GM12892 (cell line): ENCODE results near the gene FMOD.

Experiments
- DNase-seq: peaks from one replicate; pipeline ENCODE4 v3.0.0; 2011; ENCODE audit not compliant: insufficient read length
- FAIRE-seq: peaks from 2 replicates; lab custom pipeline; 2011; peaks lifted over from hg19 to GRCh38; lab: Jason Lieb, UNC
- POLR2A ChIP-seq: IDR thresholded peaks from 2 replicates; pipeline ENCODE4 v1.6.1; 2011; ENCODE audit warnings: low read depth, low read length, control low read depth
- POLR2AphosphoS5 ChIP-seq: IDR thresholded peaks from 2 replicates; pipeline ENCODE4 v1.6.1; 2011; ENCODE audit warnings: low read depth, low read length, control low read depth
- TAF1 ChIP-seq: IDR thresholded peaks from 2 replicates; pipeline ENCODE4 v1.6.1; 2011; ENCODE audit warnings: low read depth, mild to moderate bottlenecking, control low read depth, low read length, borderline replicate concordance

The FMOD gene

GRCh38 chr1:203373002-203373401, 22.1 kb upstream of the FMOD start:
- no peak for TF ChIP-seq POLR2A
- TF ChIP-seq TAF1, result no peak
- no peak for TF ChIP-seq POLR2AphosphoS5
- FAIRE-seq (no peak), DNase-seq (no peak)

DNA sequence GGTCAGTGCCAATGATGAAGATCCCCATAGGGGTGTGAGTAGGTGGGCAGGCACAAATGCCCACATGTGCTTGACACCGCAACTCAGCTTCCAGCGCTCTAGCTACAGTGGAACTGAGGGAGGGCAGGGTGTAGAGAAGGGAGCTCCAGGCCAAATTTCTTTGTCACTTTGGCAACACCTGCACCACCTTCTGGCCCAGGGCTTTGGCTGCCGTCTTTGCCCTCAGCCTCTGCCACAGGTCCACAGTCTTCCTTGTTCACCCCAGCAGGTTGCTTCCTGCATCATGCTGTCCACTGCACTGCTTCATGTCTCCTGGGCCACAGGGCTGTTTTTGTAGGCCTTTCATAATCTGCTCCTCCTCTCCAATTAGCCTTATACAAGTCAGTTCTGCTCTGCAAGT, 20.4 kb upstream of the FMOD start:
- DNase-seq (no peak), FAIRE-seq (no peak)
- no peak for TF ChIP-seq TAF1
- no peak for TF ChIP-seq POLR2A
- no peak for TF ChIP-seq POLR2AphosphoS5

- TF ChIP-seq POLR2AphosphoS5 (no peak), POLR2A (no peak), TAF1 (no peak)
- FAIRE-seq (no peak), DNase-seq (no peak)
These were observed 18.7 kb upstream of the FMOD start for GRCh38 chr1:203369666-203370065.

GRCh38 chr1:203368624-203369451, 17.9 kb upstream of the FMOD start:
- DNase-seq (no peak), FAIRE-seq (no peak)
- no peak for TF ChIP-seq POLR2AphosphoS5
- no peak for TF ChIP-seq TAF1
- no peak for TF ChIP-seq POLR2A

DNA sequence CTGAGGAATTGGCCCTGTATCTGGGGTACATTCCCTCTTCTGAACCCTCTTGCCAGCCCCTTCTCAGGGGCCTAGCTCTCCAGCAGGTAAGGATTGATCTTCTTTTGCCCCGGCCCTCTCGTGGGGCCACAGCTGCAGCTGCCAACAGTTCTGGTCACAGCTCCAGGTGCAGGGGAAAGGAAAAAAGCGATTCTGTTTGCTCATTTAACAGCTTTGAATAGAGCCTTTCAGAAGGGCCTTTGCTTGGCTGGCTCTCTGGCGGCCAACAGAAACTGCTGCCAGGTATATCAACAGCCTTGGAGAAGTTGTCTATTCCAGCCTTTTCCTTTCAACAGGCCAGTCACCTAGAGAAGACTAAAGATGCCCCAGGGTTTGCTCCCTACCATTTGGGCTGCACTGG, 16.1 kb upstream of the FMOD start:
- TF ChIP-seq POLR2AphosphoS5 (no peak), POLR2A (no peak), TAF1 (no peak)
- DNase-seq (no peak), FAIRE-seq (no peak)

DNA sequence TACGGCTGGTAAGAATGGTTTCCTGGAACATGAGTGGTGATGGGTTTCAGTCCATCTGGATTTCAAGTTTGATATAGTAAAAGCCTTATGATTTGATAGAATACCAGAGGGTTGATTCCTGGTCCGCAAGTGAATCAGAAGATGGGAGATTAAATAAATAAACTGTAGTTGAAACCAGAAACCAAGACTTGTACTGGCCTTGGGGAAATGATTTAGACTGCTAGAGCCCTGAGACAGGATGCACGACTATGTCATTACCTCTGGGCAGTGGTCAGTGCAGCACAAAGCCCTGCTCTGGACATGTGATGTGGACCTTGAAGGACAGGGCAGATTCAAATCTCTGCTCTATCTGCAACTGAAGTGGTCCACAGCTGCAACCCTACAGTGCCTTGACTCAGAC, 15.6 kb upstream of the FMOD start:
- DNase-seq (no peak), FAIRE-seq (no peak)
- TF ChIP-seq POLR2AphosphoS5 (no peak), POLR2A (no peak), TAF1 (no peak)

GRCh38 chr1:203364806-203365205, 13.9 kb upstream of the FMOD start:
- no peak for DNase-seq
- no peak for FAIRE-seq
- TF ChIP-seq POLR2AphosphoS5 (no peak), TAF1 (no peak), POLR2A (no peak)

GRCh38 chr1:203364094-203364801, 13.3 kb upstream of the FMOD start:
- DNase-seq, result no peak
- no peak for TF ChIP-seq POLR2AphosphoS5
- no peak for TF ChIP-seq POLR2A
- TF ChIP-seq TAF1, result no peak
- no peak for FAIRE-seq

DNA sequence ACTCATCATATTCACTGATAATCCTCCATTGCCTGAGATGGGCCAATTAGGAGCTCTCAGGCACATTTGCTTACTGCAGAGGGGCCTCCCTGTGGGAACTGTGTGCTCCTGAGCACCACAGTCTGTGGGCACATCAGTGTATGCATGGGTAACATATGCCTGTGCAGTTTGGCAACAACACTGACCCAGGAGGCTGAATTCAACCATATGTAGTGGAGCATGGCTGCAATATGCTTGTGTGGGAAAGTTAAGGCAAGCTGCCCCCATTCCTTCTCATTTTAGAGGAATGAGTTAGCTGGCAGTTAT, 11.8 kb upstream of the FMOD start:
- FAIRE-seq (no peak), DNase-seq (no peak)
- TF ChIP-seq POLR2AphosphoS5, result no peak
- no peak for TF ChIP-seq POLR2A
- no peak for TF ChIP-seq TAF1

- TF ChIP-seq POLR2A (no peak), TAF1 (no peak), POLR2AphosphoS5 (no peak)
- no peak for DNase-seq
- FAIRE-seq, result no peak
These were observed 11.2 kb upstream of the FMOD start for GRCh38 chr1:203361945-203362719.

DNA sequence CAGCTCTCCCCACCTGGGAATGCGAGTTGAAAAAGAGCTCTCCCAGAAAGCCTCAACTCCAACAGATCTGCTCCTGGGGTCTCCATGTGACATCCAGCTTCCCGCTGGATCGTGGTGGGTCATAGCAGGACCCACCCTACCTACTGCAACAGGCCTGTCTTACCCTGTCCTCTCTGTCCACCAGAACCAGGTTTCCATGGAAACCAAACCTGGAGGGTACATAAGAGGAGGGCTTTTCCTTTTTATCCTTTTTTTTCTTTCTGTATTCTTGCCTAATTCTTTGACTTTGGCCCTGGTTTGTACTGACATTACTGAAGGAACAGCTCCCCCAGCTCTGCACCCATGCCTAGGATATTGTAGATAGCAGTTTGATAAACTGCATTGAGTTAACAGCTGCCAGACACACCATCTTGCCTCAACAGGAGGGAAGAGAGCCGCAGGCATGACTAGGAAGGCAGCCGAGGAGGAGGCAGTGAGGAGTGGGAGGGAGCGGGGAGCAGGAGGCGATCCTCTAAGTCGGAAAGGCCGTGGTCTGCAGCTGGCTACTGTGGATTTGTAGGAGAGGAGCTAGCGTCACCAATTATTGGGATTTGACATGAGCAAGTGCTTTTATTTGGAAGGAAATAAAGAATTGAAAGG, 9.7 kb upstream of the FMOD start:
- DNase-seq (no peak), FAIRE-seq (no peak)
- TF ChIP-seq POLR2AphosphoS5 (no peak), POLR2A (no peak), TAF1 (no peak)
